ENCODE measurements around the gene KIZ. TPM values are rescaled to one million over a fixed set of nuclear protein-coding genes. Genes with fewer than 3 reads are reported as not detected.

The KIZ gene
- total RNA-seq (2022; extraction: Qiagen RNA extraction; ENCODE audit: low read depth), result 4.8 to 6.2 TPM (median 5.5 TPM) in 5 replicates

GRCh38 chr20:21125849-21126580 lies at the start of gene KIZ:
Gene KIZ, plus strand, starts transcription at chr20:21126082. Its CDS starts 34 bp downstream, at chr20:21126116.

GRCh38 chr20:21106171-21107017 lies 19.5 kb upstream of the KIZ start, which contains the start of gene LINC00237:
Gene LINC00237, minus strand, starts transcription at chr20:21106358.

Other genes starting within 250 kb of the KIZ start
- gene LINC00237, start 19.7 kb upstream of the KIZ start, total RNA-seq (2022; extraction: Qiagen RNA extraction; ENCODE audit: low read depth), result not detected in 5 replicates
- 94.5 to 125 TPM (median 103 TPM) in 5 replicates for gene XRN2, start 177.2 kb downstream of the KIZ start, total RNA-seq (2022; extraction: Qiagen RNA extraction; ENCODE audit: low read depth)